HCT116 (cell line): ENCODE data around the gene XDH. TPM values are rescaled to one million over a fixed set of nuclear protein-coding genes. Genes with fewer than 3 reads are reported as not detected.
A peak's percentile ranks its signal among the peaks of the same experiment; 100 is the strongest.

Experiments used
- ATAC-seq: fragments of 200-7000 bp; cut with Tn5 transposase; 2 replicates; pipeline ENCODE4 v1.9.1; 2020; ENCODE audit warnings: mild to moderate bottlenecking, moderate library complexity
- BruUV-seq: library from RNA; stranded (reverse); fragments of 400-500 nt; replicated peaks from 2 replicates; lab custom pipeline; 2021; lab: Mats Ljungman, UMichigan
- CTCF ChIA-PET: fragments of 300-600 bp; sonication (Branson Sonifier 250); formaldehyde crosslinking; loops from one replicate; lab custom pipeline; 2021; ENCODE audit warnings: antibody characterized with exemption; lab: Charles Lee
- POLR2A ChIA-PET: fragments of 300-600, 350-600 bp; sonication (Branson Sonifier 250); formaldehyde crosslinking; loops from one replicate; lab custom pipeline; 2021; ENCODE audit warnings: antibody characterized with exemption; lab: Charles Lee
- RAD21 ChIA-PET, 2 experiments: fragments of 300-600 bp; sonication (Branson Sonifier 250); formaldehyde crosslinking; loops; one replicate each; lab custom pipeline; 2023; ENCODE audit warnings: low total read pairs in 2 of 2; ENCODE audit not compliant: uncharacterized antibody in 2 of 2, unreplicated experiment in 2 of 2, low non-redundant PET in 1 of 2; lab: Charles Lee
- DNase-seq: peaks from one replicate; pipeline ENCODE4 v3.0.0-alpha.2; 2010; ENCODE audit warnings: low read depth, low spot score
- H2AFZ ChIP-seq: fragments of 200-600 bp; shearing (Covaris generic), sonication (generic); 2 replicates; pipeline ENCODE4 v1.6.1; 2017; ENCODE audit warnings: low read depth, mixed run types, mixed read lengths, antibody characterized with exemption, low read length; ENCODE audit not compliant: poor library complexity, severe bottlenecking
- H3K27ac ChIP-seq: 2 replicates; pipeline ENCODE4 v1.5.1; 2012; ENCODE audit warnings: low read depth, low read length
- H3K27me3 ChIP-seq: fragments of 200-600 bp; sonication (generic); 2 replicates; pipeline ENCODE4 v1.6.1; 2016; ENCODE audit warnings: mixed run types, low read length, mixed read lengths; ENCODE audit not compliant: insufficient read depth
- H3K36me3 ChIP-seq, 2 experiments: fragments of 200-500 bp in 1 of 2; fragments of 200-600 bp in 1 of 2; sonication (Bioruptor generic) in 1 of 2; sonication (generic) in 1 of 2; 2 replicates each; pipeline versions ENCODE4 v1.5.1 to v1.6.1; 2014 to 2016; ENCODE audit warnings: low read length in 2 of 2, inconsistent platforms in 1 of 2, mixed read lengths in 1 of 2, mixed run types in 1 of 2; ENCODE audit not compliant: insufficient read depth in 2 of 2, control insufficient read depth in 1 of 2
- H3K4me1 ChIP-seq, 2 experiments: fragments of 200-600 bp in 1 of 2; sonication (generic) in 1 of 2; 2 replicates each; pipeline versions ENCODE4 v1.5.1 to v1.6.1; 2012 to 2017; ENCODE audit warnings: low read length in 2 of 2, inconsistent platforms in 1 of 2, mild to moderate bottlenecking in 1 of 2, mixed read lengths in 1 of 2, mixed run types in 1 of 2, moderate library complexity in 1 of 2; ENCODE audit not compliant: insufficient read depth in 2 of 2, control insufficient read depth in 1 of 2
- H3K4me2 ChIP-seq: fragments of 200-600 bp; sonication (generic); 2 replicates; pipeline ENCODE4 v1.6.1; 2017; ENCODE audit warnings: mixed run types, low read length, mixed read lengths
- H3K4me3 ChIP-seq, 2 experiments: fragments of 200-600 bp in 1 of 2; sonication (generic) in 1 of 2; replicated peaks in 1 of 2; 2 replicates each; pipeline ENCODE4 v1.5.1; 2011 to 2016; ENCODE audit warnings: low read length in 2 of 2, control low read depth in 1 of 2, low read depth in 1 of 2, mild to moderate bottlenecking in 1 of 2, mixed read lengths in 1 of 2, mixed run types in 1 of 2
- H3K79me2 ChIP-seq: fragments of 200-600 bp; sonication (generic); 2 replicates; pipeline ENCODE4 v1.6.1; 2017; ENCODE audit warnings: mild to moderate bottlenecking, mixed run types, low read length, moderate library complexity, mixed read lengths; ENCODE audit not compliant: insufficient read depth
- H3K9ac ChIP-seq: fragments of 200-600 bp; sonication (generic); 2 replicates; pipeline ENCODE4 v1.6.1; 2016; ENCODE audit warnings: low read length, mixed read lengths
- H3K9me2 ChIP-seq: fragments of 200-600 bp; sonication (generic), shearing (Covaris generic); 2 replicates; pipeline ENCODE4 v1.6.1; 2017; ENCODE audit warnings: mixed run types, mild to moderate bottlenecking, moderate library complexity; ENCODE audit not compliant: insufficient read depth
- H3K9me3 ChIP-seq, 2 experiments: fragments of 200-500 bp in 1 of 2; fragments of 200-600 bp in 1 of 2; sonication (Bioruptor generic) in 1 of 2; sonication (generic) in 1 of 2; 2 replicates each; pipeline ENCODE4 v1.6.1; 2014 to 2017; ENCODE audit warnings: low read length in 2 of 2, mixed read lengths in 2 of 2, inconsistent platforms in 1 of 2, low read depth in 1 of 2, mild to moderate bottlenecking in 1 of 2, mixed run types in 1 of 2, moderate library complexity in 1 of 2; ENCODE audit not compliant: control insufficient read depth in 1 of 2, insufficient read depth in 1 of 2
- H4K20me1 ChIP-seq: fragments of 200-600 bp; sonication (generic), shearing (Covaris generic); 2 replicates; pipeline ENCODE4 v1.6.1; 2017; ENCODE audit warnings: mixed run types, mild to moderate bottlenecking, moderate library complexity; ENCODE audit not compliant: insufficient read depth
- CBX3 ChIP-seq: IDR thresholded peaks from 2 replicates; pipeline ENCODE4 v1.6.1; 2012; ENCODE audit warnings: low read depth
- CEBPB ChIP-seq: IDR thresholded peaks from 2 replicates; pipeline ENCODE4 v1.6.1; 2012; ENCODE audit warnings: low read depth
- EZH2 ChIP-seq: fragments of 200-600 bp; sonication (generic); IDR thresholded peaks from 2 replicates; pipeline ENCODE4 v1.6.1; 2017; ENCODE audit warnings: antibody characterized with exemption, mixed run types
- EZH2phosphoT487 ChIP-seq: fragments of 200-600 bp; IDR thresholded peaks from 2 replicates; pipeline ENCODE4 v1.6.1; 2018; ENCODE audit warnings: antibody characterized with exemption, borderline replicate concordance
- FOSL1 ChIP-seq: IDR thresholded peaks from 2 replicates; pipeline ENCODE4 v1.6.1; 2012; ENCODE audit warnings: low read depth
- POLR2A ChIP-seq: IDR thresholded peaks from 2 replicates; pipeline ENCODE4 v1.7.0; 2011; ENCODE audit warnings: borderline replicate concordance; ENCODE audit not compliant: insufficient read depth, insufficient read length; ENCODE audit errors: extremely low read depth
- REST ChIP-seq: IDR thresholded peaks from 2 replicates; pipeline ENCODE4 v1.6.1; 2012; ENCODE audit warnings: low read depth
- SP1 ChIP-seq: IDR thresholded peaks from 2 replicates; pipeline ENCODE4 v1.6.1; 2012; ENCODE audit warnings: low read depth
- intact Hi-C: fragments of 100-400 bp; cut with micrococcal nuclease; formaldehyde crosslinking; loops from 2 replicates; pipeline ENCODE4 v1.10.0; 2022
- total RNA-seq: library from RNA; stranded (reverse); gene quantifications from one replicate; pipeline ENCODE4 v1.2.1, GENCODE V29; 2021; ENCODE audit not compliant: unreplicated experiment

Gene XDH
- total RNA-seq, 1 experiment from 2014 or later = 0.15 TPM

GRCh38 chr2:31429759-31430438 is 15.4 kb upstream of the XDH start:
- DNase-seq (peak; percentile 48), ATAC-seq (peak; percentile 53)
- Histone ChIP-seq H4K20me1 (no peaks in the 10 kb centered on the region), H2AFZ (no peak overlapping the region), H3K27me3 (no peaks in the 10 kb centered on the region; the same call in 1 of the 2 replicates), H3K27ac (no peak overlapping the region), H3K36me3 (no peaks in the 10 kb centered on the region), H3K9me2 (no peaks in the 10 kb centered on the region), H3K9me3 (no peaks in the 10 kb centered on the region), H3K4me1 (peaks cover 9 to 12% of the 10 kb centered on the region in 2 experiments), H3K9ac (no peak overlapping the region), H3K79me2 (no peaks in the 10 kb centered on the region), H3K4me2 (peak overlapping the region; percentile 33), H3K4me3 (no peak overlapping the region)
- ChIA-PET POLR2A (no interaction called here), CTCF (no interaction called here), RAD21 (no interaction called here)
- BruUV-seq = no TSS peak
- TF ChIP-seq FOSL1 (peak; percentile 51), SP1 (peak; percentile 37; the same call in 1 of the 2 replicates), CBX3 (0 out of 2 replicates have a peak, but pooled peaks have one; percentile 4), CEBPB (no peak), EZH2phosphoT487 (no peak), POLR2A (no peak), EZH2 (no peak), REST (no peak)
- intact Hi-C loops = loop anchor here (10.0 kb wide), 1 partner anchor 715 kb away; no protein-coding TSS in a partner anchor
